Measurements from ENCODE around the gene MDFIC. TPM values are rescaled to one million over a fixed set of nuclear protein-coding genes. Genes with fewer than 3 reads are reported as not detected.

The MDFIC gene
- total and polyA plus RNA-seq, 2 of the 4 experiments (the other 2 are of a cell fraction) = 16.9 to 35.0 TPM

DNA sequence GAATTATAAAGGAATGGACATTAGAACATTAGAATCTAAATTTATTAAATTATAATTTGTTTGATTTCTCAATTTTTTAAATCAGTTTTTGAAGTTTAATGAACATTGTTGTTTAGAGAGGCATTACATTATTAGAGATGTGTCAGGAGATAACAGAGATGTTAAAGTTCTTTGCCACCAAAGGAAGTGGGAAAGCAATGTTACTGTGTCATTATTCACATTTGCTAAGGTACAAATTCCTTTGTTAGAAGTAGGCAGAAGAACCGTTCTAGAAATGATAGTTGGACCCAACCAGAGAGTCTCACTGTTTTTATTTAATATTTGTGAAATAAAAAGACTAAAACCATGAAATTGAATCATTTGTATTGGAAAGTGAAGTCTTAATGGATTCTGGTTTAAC is 92.9 kb downstream of the MDFIC start:
- in situ Hi-C loops (cut with MboI; ENCODE audit: low sequenced_read_pairs) = no loop called here
- DNase-seq = no peak

More for the DNA sequence above, 92.9 kb downstream of the MDFIC start:
- no peak overlapping the region for H3K23ac ChIP-seq (ENCODE audit: low read depth, low read length)
- H3K4me1 ChIP-seq (ENCODE audit: control insufficient read depth, insufficient read depth, low read length) = peaks cover 5% of the 10 kb centered on the region
- H2AK9ac ChIP-seq (replicated peaks; ENCODE audit: low read depth, low read length, poor library complexity) = no peak overlapping the region
- H2BK20ac ChIP-seq (ENCODE audit: low read depth, low read length) = peak overlapping the region; percentile 42; the same call in 1 of the 2 replicates
- WGBS, 2 experiments (ENCODE audit: extremely low coverage in 2 of 2, insufficient read length in 1 of 2) = no CpG with 5 or more reads among the region's 1 CpG
- dilution Hi-C loops (cut with HindIII; ENCODE audit: low sequenced_read_pairs, unreplicated experiment) = no loop called here
- no peak for ATAC-seq (ENCODE audit: low read depth)
- peak overlapping the region; percentile 66; the same call in 1 of the 2 replicates for H2BK120ac ChIP-seq (ENCODE audit: low read depth, low read length)
- peak overlapping the region; percentile 71; the same call in 1 of the 2 replicates for H3K27ac ChIP-seq (ENCODE audit: insufficient read depth, low read length)
- H4K20me1 ChIP-seq (ENCODE audit: insufficient read depth, low read length) = no peaks in the 10 kb centered on the region
- H3K79me1 ChIP-seq (ENCODE audit: low read depth in 1 of 2, low read length in 2 of 2) = peaks cover 6 to 16% of the 10 kb centered on the region in 2 experiments; a peak in 3 of 4 replicates
- H4K91ac ChIP-seq (ENCODE audit: insufficient read depth, low read depth, low read length) = no peak overlapping the region
- H3K18ac ChIP-seq (ENCODE audit: low read depth, low read length) = peak overlapping the region; percentile 86
- no peaks in the 10 kb centered on the region for H3K27me3 ChIP-seq (ENCODE audit: control insufficient read depth, insufficient read depth, low read length)
- no peak overlapping the region for H3K4me2 ChIP-seq (ENCODE audit: low read depth, low read length)
- peak overlapping the region in 1 of 2 experiments; percentile 56; a peak in 1 of 4 replicates for H4K8ac ChIP-seq (ENCODE audit: low read depth in 2 of 2, low read length in 2 of 2)
- H2AK5ac ChIP-seq (ENCODE audit: low read depth, low read length) = 0 out of 2 replicates have a peak overlapping the region, but pooled peaks have one; percentile 47
- H3K4me3 ChIP-seq (ENCODE audit: insufficient read depth, low read depth, low read length) = no peak overlapping the region
- 0 out of 2 replicates have a peak overlapping the region, but pooled peaks have one; percentile 63 for H3K14ac ChIP-seq (replicated peaks; ENCODE audit: low read depth, low read length)
- H3K4ac ChIP-seq (ENCODE audit: low read depth, low read length) = peak overlapping the region; percentile 50; the same call in 1 of the 2 replicates
- H3K9me1 ChIP-seq (ENCODE audit: insufficient read depth, low read length) = peaks cover 4% of the 10 kb centered on the region; the same call in 1 of the 2 replicates
- BruUV-seq (replicated peaks) = no TSS peak
- no peak overlapping the region for H2AFZ ChIP-seq (replicated peaks; ENCODE audit: low read length, poor library complexity)
- CTCF ChIA-PET = no interaction called here
- H3K9me3 ChIP-seq (ENCODE audit: control insufficient read depth, insufficient read depth, low read length) = no peaks in the 10 kb centered on the region
- intact Hi-C loops (cut with micrococcal nuclease) = no loop called here
- H3K9ac ChIP-seq (ENCODE audit: low read depth, low read length) = no peak overlapping the region
- peak overlapping the region; percentile 27; the same call in 1 of the 3 replicates for H2BK15ac ChIP-seq (ENCODE audit: low read depth, low read length)
- H3K56ac ChIP-seq (ENCODE audit: extremely low read depth, insufficient read depth, low read length) = 0 out of 2 replicates have a peak overlapping the region, but pooled peaks have one; percentile 11
- H2BK5ac ChIP-seq (ENCODE audit: low read depth, low read length, poor library complexity, severe bottlenecking) = peak overlapping the region; percentile 76
- peaks cover 3% of the 10 kb centered on the region for H3K36me3 ChIP-seq (ENCODE audit: control insufficient read depth, insufficient read depth, low read length)
- POLR2A ChIA-PET (ENCODE audit: unreplicated experiment) = no interaction called here
- TF ChIP-seq, protein P1, sequence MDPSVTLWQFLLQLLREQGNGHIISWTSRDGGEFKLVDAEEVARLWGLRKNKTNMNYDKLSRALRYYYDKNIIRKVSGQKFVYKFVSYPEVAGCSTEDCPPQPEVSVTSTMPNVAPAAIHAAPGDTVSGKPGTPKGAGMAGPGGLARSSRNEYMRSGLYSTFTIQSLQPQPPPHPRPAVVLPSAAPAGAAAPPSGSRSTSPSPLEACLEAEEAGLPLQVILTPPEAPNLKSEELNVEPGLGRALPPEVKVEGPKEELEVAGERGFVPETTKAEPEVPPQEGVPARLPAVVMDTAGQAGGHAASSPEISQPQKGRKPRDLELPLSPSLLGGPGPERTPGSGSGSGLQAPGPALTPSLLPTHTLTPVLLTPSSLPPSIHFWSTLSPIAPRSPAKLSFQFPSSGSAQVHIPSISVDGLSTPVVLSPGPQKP (IDR thresholded peaks at IDR 0.05; ENCODE audit: borderline replicate concordance, low read depth, low read length) = no peak
- TF ChIP-seq RFX5 (IDR thresholded peaks at IDR 0.05; ENCODE audit: low read depth, low read length) (no peak), USF2 (IDR thresholded peaks at IDR 0.05; ENCODE audit: low read depth, low read length) (no peak), RAD21 (IDR thresholded peaks at IDR 0.05; ENCODE audit: low read length) (no peak), SMC3 (IDR thresholded peaks at IDR 0.05; ENCODE audit: low read depth, low read length) (no peak), MAZ (IDR thresholded peaks at IDR 0.05; ENCODE audit: borderline replicate concordance, low read depth, low read length) (no peak), RCOR1 (IDR thresholded peaks at IDR 0.05; ENCODE audit: insufficient replicate concordance, low read length) (no peak), MXI1 (IDR thresholded peaks at IDR 0.05; ENCODE audit: borderline replicate concordance, low read depth, low read length) (no peak), FOS (IDR thresholded peaks at IDR 0.05; ENCODE audit: low read depth, low read length) (no peak), CHD1 (IDR thresholded peaks at IDR 0.05; ENCODE audit: low read depth, low read length) (no peak), BHLHE40 (IDR thresholded peaks at IDR 0.05; ENCODE audit: low read depth, low read length) (no peak), MAFK (IDR thresholded peaks at IDR 0.05; ENCODE audit: low read depth, low read length) (no peak), POLR2A (IDR thresholded peaks at IDR 0.05; ENCODE audit: low read depth, low read length) (no peak), NFE2L2 (IDR thresholded peaks at IDR 0.05; ENCODE audit: low read depth, low read length) (no peak), CEBPB (IDR thresholded peaks at IDR 0.05; ENCODE audit: low read depth, low read length) (no peak)
- TF ChIP-seq, protein P2, sequence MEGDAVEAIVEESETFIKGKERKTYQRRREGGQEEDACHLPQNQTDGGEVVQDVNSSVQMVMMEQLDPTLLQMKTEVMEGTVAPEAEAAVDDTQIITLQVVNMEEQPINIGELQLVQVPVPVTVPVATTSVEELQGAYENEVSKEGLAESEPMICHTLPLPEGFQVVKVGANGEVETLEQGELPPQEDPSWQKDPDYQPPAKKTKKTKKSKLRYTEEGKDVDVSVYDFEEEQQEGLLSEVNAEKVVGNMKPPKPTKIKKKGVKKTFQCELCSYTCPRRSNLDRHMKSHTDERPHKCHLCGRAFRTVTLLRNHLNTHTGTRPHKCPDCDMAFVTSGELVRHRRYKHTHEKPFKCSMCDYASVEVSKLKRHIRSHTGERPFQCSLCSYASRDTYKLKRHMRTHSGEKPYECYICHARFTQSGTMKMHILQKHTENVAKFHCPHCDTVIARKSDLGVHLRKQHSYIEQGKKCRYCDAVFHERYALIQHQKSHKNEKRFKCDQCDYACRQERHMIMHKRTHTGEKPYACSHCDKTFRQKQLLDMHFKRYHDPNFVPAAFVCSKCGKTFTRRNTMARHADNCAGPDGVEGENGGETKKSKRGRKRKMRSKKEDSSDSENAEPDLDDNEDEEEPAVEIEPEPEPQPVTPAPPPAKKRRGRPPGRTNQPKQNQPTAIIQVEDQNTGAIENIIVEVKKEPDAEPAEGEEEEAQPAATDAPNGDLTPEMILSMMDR (conservative IDR thresholded peaks at IDR 0.05; ENCODE audit: low read depth, low read length) = no peak
- peak overlapping the region; percentile 87 for H4K5ac ChIP-seq (ENCODE audit: low read depth, low read length)

All from IMR-90 (cell line).